Loucy (cell line): Measurements from ENCODE around the gene LCOR.

Experiments
- EZH2phosphoT487 ChIP-seq: fragments of 200-600 bp; IDR thresholded peaks from 2 replicates; pipeline ENCODE4 v1.6.1; 2018; ENCODE audit warnings: antibody characterized with exemption, mild to moderate bottlenecking, moderate library complexity, borderline replicate concordance
- TF ChIP-seq, protein P1 (sequence below): fragments of 200-600 bp; sonication (generic); conservative IDR thresholded peaks from 2 replicates; pipeline ENCODE4 v1.5.1; 2014; ENCODE audit warnings: mild to moderate bottlenecking, antibody characterized with exemption, low read length

DNA sequence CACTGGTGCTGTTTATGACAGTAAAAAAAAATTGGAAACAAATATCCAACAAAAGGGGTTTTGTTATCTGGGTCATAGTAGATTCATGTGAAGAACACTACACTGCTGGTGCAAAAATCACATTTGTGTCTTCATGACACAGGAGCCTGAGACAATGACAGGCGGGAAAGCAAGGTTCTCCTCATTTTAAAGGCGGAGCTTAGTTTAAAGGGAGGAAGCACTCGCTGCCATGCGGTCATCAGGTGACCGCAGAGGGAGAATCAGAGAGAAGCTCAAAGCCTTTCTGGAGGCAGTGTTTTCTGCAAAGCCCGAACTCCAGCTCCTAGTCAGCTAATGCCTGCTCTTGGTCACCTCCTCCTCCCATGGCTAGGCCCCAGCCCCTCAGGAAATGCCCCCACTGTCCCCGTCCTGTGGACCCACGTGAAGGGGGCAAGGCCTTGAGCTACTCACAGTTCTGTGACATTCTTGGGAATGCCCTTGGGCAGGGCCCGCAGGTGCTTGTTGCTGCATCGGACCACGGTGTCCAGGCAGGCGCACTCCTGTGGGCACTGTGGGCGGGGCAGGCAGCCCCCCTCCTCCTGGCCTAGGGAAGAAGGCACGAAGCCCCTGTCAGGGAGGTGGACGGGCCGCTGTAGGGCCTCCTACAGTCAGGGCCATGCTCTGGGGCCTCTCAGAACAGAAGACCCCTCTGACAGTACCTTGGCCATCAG is 207.6 kb downstream of the LCOR start:
- TF ChIP-seq, protein P1, sequence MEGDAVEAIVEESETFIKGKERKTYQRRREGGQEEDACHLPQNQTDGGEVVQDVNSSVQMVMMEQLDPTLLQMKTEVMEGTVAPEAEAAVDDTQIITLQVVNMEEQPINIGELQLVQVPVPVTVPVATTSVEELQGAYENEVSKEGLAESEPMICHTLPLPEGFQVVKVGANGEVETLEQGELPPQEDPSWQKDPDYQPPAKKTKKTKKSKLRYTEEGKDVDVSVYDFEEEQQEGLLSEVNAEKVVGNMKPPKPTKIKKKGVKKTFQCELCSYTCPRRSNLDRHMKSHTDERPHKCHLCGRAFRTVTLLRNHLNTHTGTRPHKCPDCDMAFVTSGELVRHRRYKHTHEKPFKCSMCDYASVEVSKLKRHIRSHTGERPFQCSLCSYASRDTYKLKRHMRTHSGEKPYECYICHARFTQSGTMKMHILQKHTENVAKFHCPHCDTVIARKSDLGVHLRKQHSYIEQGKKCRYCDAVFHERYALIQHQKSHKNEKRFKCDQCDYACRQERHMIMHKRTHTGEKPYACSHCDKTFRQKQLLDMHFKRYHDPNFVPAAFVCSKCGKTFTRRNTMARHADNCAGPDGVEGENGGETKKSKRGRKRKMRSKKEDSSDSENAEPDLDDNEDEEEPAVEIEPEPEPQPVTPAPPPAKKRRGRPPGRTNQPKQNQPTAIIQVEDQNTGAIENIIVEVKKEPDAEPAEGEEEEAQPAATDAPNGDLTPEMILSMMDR = no peak
- TF ChIP-seq EZH2phosphoT487 = no peak
